CD4-positive, alpha-beta T cell treated with Interleukin-17A for 4 hours (primary cell): ENCODE data around the gene RAET1E.
"Not testable (repeated sequence)": the region's sequence is repeated elsewhere in the genome, so short reads cannot be mapped to it uniquely, and the experiment has no call there.

Experiments used
- DNase-seq: peaks from one replicate; pipeline ENCODE4 v3.0.0-alpha.2; 2020; ENCODE audit warnings: mixed read lengths

RAET1E gene

GRCh38 chr6:149897855-149898744 lies at the start of gene RAET1E:
TSS of gene RAET1E (minus strand) at chr6:149898113. CDS start at chr6:149890901, 7,212 bp downstream.
- no peak for DNase-seq

- DNase-seq, result not testable (repeated sequence)
These were observed 49.6 kb upstream of the RAET1E start for GRCh38 chr6:149947533-149947932.

GRCh38 chr6:149946631-149947030 lies 48.7 kb upstream of the RAET1E start:
- DNase-seq, result not testable (repeated sequence)

- DNase-seq, result not testable (repeated sequence)
These were observed 47.4 kb upstream of the RAET1E start for GRCh38 chr6:149945276-149945675.

GRCh38 chr6:149943321-149943720 lies 45.4 kb upstream of the RAET1E start:
- DNase-seq, result not testable (repeated sequence)

GRCh38 chr6:149942461-149942829 lies 44.5 kb upstream of the RAET1E start:
- no peak for DNase-seq

GRCh38 chr6:149941583-149942460 lies 43.9 kb upstream of the RAET1E start, which contains the start of gene ULBP2:
TSS of gene ULBP2 (plus strand) at chr6:149942014. CDS start at chr6:149942073, 59 bp downstream.
- DNase-seq, result peak; percentile 93

GRCh38 chr6:149940672-149940982 lies 42.7 kb upstream of the RAET1E start:
- no peak for DNase-seq

GRCh38 chr6:149939909-149940671 lies 42.2 kb upstream of the RAET1E start:
- no peak for DNase-seq

GRCh38 chr6:149939356-149939648 lies 41.4 kb upstream of the RAET1E start:
- no peak for DNase-seq

GRCh38 chr6:149938571-149939355 lies 40.9 kb upstream of the RAET1E start:
- peak; percentile 43 for DNase-seq

- DNase-seq, result not testable (repeated sequence)
These were observed 40.2 kb upstream of the RAET1E start for GRCh38 chr6:149938013-149938570.

- DNase-seq, result no peak
These were observed 38.8 kb upstream of the RAET1E start for GRCh38 chr6:149936743-149937142.

- DNase-seq, result no peak
These were observed 37.8 kb upstream of the RAET1E start for GRCh38 chr6:149935668-149936067.

GRCh38 chr6:149935246-149935645 lies 37.3 kb upstream of the RAET1E start:
- no peak for DNase-seq

GRCh38 chr6:149934249-149935156 lies 36.6 kb upstream of the RAET1E start:
- peak; percentile 79 for DNase-seq

GRCh38 chr6:149933461-149933860 lies 35.5 kb upstream of the RAET1E start:
- DNase-seq, result no peak

GRCh38 chr6:149933036-149933435 lies 35.1 kb upstream of the RAET1E start:
- no peak for DNase-seq

- no peak for DNase-seq
These were observed 33.6 kb upstream of the RAET1E start for GRCh38 chr6:149931501-149931900.

- no peak for DNase-seq
These were observed 31.5 kb upstream of the RAET1E start for GRCh38 chr6:149929422-149929821.

- DNase-seq, result not testable (repeated sequence)
These were observed 29.1 kb upstream of the RAET1E start for GRCh38 chr6:149927025-149927424.
